Activated naive CD4-positive, alpha-beta T cell treated with anti-CD3 and anti-CD28 coated beads, Interleukin-2, amount 10 ng/mL, durations not matched to agents 7 days and 5 days (primary cell): ENCODE results near the gene CNTD1.
"Not testable (repeated sequence)": the region's sequence is repeated elsewhere in the genome, so short reads cannot be mapped to it uniquely, and the experiment has no call there.

Experiments
- CTCF ChIA-PET: fragments of 350-600 bp; sonication (Branson Sonifier 250); formaldehyde crosslinking; loops from one replicate; lab custom pipeline; 2021; ENCODE audit warnings: antibody characterized with exemption; lab: Charles Lee
- DNase-seq: peaks from one replicate; pipeline ENCODE4 v3.0.0-alpha.2; 2020
- H3K27ac Mint-ChIP-seq: one replicate; pipeline ENCODE4 v1.8.0; 2021; ENCODE audit warnings: mild to moderate bottlenecking, moderate library complexity, mixed read lengths
- H3K27me3 Mint-ChIP-seq: one replicate; pipeline ENCODE4 v1.8.0; 2021; ENCODE audit warnings: mild to moderate bottlenecking, mixed read lengths
- H3K36me3 Mint-ChIP-seq: one replicate; pipeline ENCODE4 v1.8.0; 2021; ENCODE audit warnings: mixed read lengths
- H3K4me1 Mint-ChIP-seq: one replicate; pipeline ENCODE4 v1.8.0; 2021; ENCODE audit warnings: mixed read lengths
- H3K4me3 Mint-ChIP-seq: one replicate; pipeline ENCODE4 v1.8.0; 2021; ENCODE audit warnings: mild to moderate bottlenecking, moderate library complexity, mixed read lengths
- H3K9me3 Mint-ChIP-seq: one replicate; pipeline ENCODE4 v1.8.0; 2021; ENCODE audit warnings: mixed read lengths

Gene CNTD1

GRCh38 chr17:42798383-42799380 lies at the start of gene CNTD1, which contains the start of gene COA3:
TSS of gene CNTD1 (plus strand) at chr17:42798861. CDS start at chr17:42799068, 207 bp downstream.
TSS of gene COA3 (minus strand) at chr17:42798704. CDS start at chr17:42798681, 23 bp downstream.
- CTCF ChIA-PET, result interaction anchor here (1.5 kb wide), 1 partner anchor 76 kb away, joined by 3 read pairs; no protein-coding TSS in a partner anchor
- Mint-ChIP-seq H3K4me3 (peak within 1 kb of the TSS; percentile 93), H3K27me3 (peaks cover 15% of the 10 kb centered on the region), H3K4me1 (peaks cover 27% of the 10 kb centered on the region), H3K27ac (peak within 1 kb of the TSS; percentile 70), H3K9me3 (no peaks in the 10 kb centered on the region), H3K36me3 (peaks cover 8% of the 10 kb centered on the region)
- peak; percentile 90 for DNase-seq

- no peaks in the 10 kb centered on the region for H3K36me3 Mint-ChIP-seq
- H3K4me1 Mint-ChIP-seq, result peaks cover 10% of the 10 kb centered on the region
- peaks cover 77% of the 10 kb centered on the region for H3K27me3 Mint-ChIP-seq
- no peak overlapping the region for H3K27ac Mint-ChIP-seq
- DNase-seq, result no peak
- H3K9me3 Mint-ChIP-seq, result no peaks in the 10 kb centered on the region
- no peak overlapping the region for H3K4me3 Mint-ChIP-seq
- CTCF ChIA-PET, result interaction anchor here (1.0 to 2.8 kb wide), 3 partner anchors 14 to 342 kb away, joined by 3 to 10 read pairs (median 5); no protein-coding TSS in a partner anchor
Measured at GRCh38 chr17:42748908-42749798, 49.5 kb upstream of the CNTD1 start.

- DNase-seq, result no peak
- Mint-ChIP-seq H3K4me3 (no peak overlapping the region), H3K27me3 (peaks cover 85% of the 10 kb centered on the region), H3K27ac (no peak overlapping the region), H3K9me3 (no peaks in the 10 kb centered on the region), H3K4me1 (no peaks in the 10 kb centered on the region), H3K36me3 (no peaks in the 10 kb centered on the region)
- CTCF ChIA-PET, result interaction anchor here (1.1 to 2.8 kb wide), 2 partner anchors 10 to 13 kb away, joined by 3 to 10 read pairs; partner anchors contain the start of gene RAMP2
Measured at GRCh38 chr17:42750739-42751344, 47.8 kb upstream of the CNTD1 start.

DNA sequence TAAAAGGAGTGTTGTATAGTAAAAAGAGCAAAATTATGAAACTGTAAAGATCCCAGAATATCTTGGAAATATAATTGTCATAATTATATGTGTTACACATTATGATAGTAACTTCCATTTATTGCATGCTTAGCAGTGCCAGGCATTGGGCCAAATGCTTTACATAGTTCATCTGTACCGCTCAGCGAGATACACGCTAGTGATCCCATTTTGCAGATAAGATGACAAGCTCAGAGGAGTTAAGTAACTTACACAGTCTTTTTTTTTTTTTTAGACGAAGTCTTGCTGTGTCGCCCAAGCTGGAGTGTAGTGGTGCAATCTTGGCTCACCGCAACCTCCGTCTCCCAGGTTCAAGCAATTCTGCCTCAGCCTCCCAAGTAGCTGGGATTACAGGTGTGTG lies 47.0 kb upstream of the CNTD1 start:
- H3K27me3 Mint-ChIP-seq, result peaks cover 85% of the 10 kb centered on the region
- H3K4me3 Mint-ChIP-seq, result no peak overlapping the region
- no peaks in the 10 kb centered on the region for H3K4me1 Mint-ChIP-seq
- CTCF ChIA-PET, result interaction anchor here (2.8 kb wide), 1 partner anchor 12 kb away, joined by 10 read pairs; no protein-coding TSS in a partner anchor
- H3K27ac Mint-ChIP-seq, result no peak overlapping the region
- H3K9me3 Mint-ChIP-seq, result no peaks in the 10 kb centered on the region
- no peak for DNase-seq
- no peaks in the 10 kb centered on the region for H3K36me3 Mint-ChIP-seq

GRCh38 chr17:42754782-42755181 lies 43.9 kb upstream of the CNTD1 start:
- Mint-ChIP-seq H3K27me3 (peaks cover 89% of the 10 kb centered on the region), H3K27ac (no peak overlapping the region), H3K4me3 (no peak overlapping the region), H3K36me3 (no peaks in the 10 kb centered on the region), H3K9me3 (no peaks in the 10 kb centered on the region), H3K4me1 (no peaks in the 10 kb centered on the region)
- DNase-seq, result no peak
- CTCF ChIA-PET, result no interaction called here

GRCh38 chr17:42759982-42760651 lies 38.5 kb upstream of the CNTD1 start:
- no peak for DNase-seq
- Mint-ChIP-seq H3K36me3 (no peaks in the 10 kb centered on the region), H3K4me3 (no peak overlapping the region), H3K9me3 (no peaks in the 10 kb centered on the region), H3K4me1 (peaks cover 12% of the 10 kb centered on the region), H3K27me3 (peaks cover 92% of the 10 kb centered on the region), H3K27ac (no peak overlapping the region)
- CTCF ChIA-PET, result interaction anchor here (1.0 to 5.3 kb wide), 3 partner anchors 10 to 182 kb away, joined by 3 to 77 read pairs (median 3); partner anchors contain the start of gene PSMC3IP

GRCh38 chr17:42760652-42761581 lies 37.7 kb upstream of the CNTD1 start, which contains the start of gene RAMP2:
TSS of gene RAMP2 (plus strand) at chr17:42761227. CDS start at chr17:42761262, 35 bp downstream.
- CTCF ChIA-PET, result interaction anchor here (0.9 to 5.3 kb wide), 6 partner anchors 11 to 182 kb away, joined by 3 to 77 read pairs (median 3); partner anchors contain the start of gene PSMC3IP

GRCh38 chr17:42761638-42762037 lies 37.0 kb upstream of the CNTD1 start:
- no peak for DNase-seq
- peaks cover 12% of the 10 kb centered on the region for H3K4me1 Mint-ChIP-seq
- no peaks in the 10 kb centered on the region for H3K9me3 Mint-ChIP-seq
- peaks cover 91% of the 10 kb centered on the region for H3K27me3 Mint-ChIP-seq
- no peaks in the 10 kb centered on the region for H3K36me3 Mint-ChIP-seq
- CTCF ChIA-PET, result interaction anchor here (0.9 to 5.3 kb wide), 6 partner anchors 11 to 183 kb away, joined by 3 to 77 read pairs (median 11); partner anchors contain the start of genes PSMC3IP and VPS25
- peak overlapping the region; percentile 28 for H3K4me3 Mint-ChIP-seq
- no peak overlapping the region for H3K27ac Mint-ChIP-seq

More at GRCh38 chr17:42760652-42761581, 37.7 kb upstream of the CNTD1 start, which contains the start of gene RAMP2:
- H3K36me3 Mint-ChIP-seq, result no peaks in the 10 kb centered on the region
- peak; percentile 38 for DNase-seq
- peak within 1 kb of the TSS; percentile 41 for H3K4me3 Mint-ChIP-seq
- H3K4me1 Mint-ChIP-seq, result peaks cover 12% of the 10 kb centered on the region
- H3K9me3 Mint-ChIP-seq, result no peaks in the 10 kb centered on the region
- no peak within 1 kb of the TSS for H3K27ac Mint-ChIP-seq
- H3K27me3 Mint-ChIP-seq, result peaks cover 89% of the 10 kb centered on the region

GRCh38 chr17:42766124-42766523 lies 32.5 kb upstream of the CNTD1 start:
- Mint-ChIP-seq H3K9me3 (no peaks in the 10 kb centered on the region), H3K4me1 (peaks cover 8% of the 10 kb centered on the region), H3K4me3 (no peak overlapping the region), H3K36me3 (no peaks in the 10 kb centered on the region), H3K27ac (no peak overlapping the region), H3K27me3 (peaks cover 69% of the 10 kb centered on the region)
- CTCF ChIA-PET, result no interaction called here
- DNase-seq, result no peak

DNA sequence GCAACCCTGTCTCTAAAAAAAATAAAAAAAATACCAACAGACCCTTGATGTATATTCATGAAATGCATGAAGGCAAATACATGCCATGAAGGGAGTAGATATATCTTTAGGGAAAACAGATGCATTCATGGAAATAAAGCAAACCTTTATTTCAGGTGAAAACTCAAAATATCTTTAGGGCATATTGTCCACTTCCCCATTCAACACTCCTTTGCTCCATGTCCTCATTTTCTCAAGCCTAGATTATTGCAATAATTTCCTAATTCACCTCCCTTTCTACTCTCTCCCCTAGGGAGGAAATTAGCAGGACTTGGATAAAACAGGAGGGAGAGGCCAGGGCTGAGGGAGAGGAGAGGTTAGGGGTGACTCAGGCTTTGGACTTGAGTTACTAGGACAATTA lies 31.1 kb upstream of the CNTD1 start:
- DNase-seq, result no peak
- Mint-ChIP-seq H3K27ac (no peak overlapping the region), H3K4me1 (peaks cover 10% of the 10 kb centered on the region), H3K36me3 (no peaks in the 10 kb centered on the region), H3K9me3 (no peaks in the 10 kb centered on the region), H3K27me3 (peaks cover 56% of the 10 kb centered on the region), H3K4me3 (no peak overlapping the region)
- CTCF ChIA-PET, result no interaction called here

GRCh38 chr17:42768006-42768405 lies 30.7 kb upstream of the CNTD1 start:
- H3K27ac Mint-ChIP-seq, DNase-seq, H3K4me3 Mint-ChIP-seq, H3K36me3 Mint-ChIP-seq, CTCF ChIA-PET, H3K9me3 Mint-ChIP-seq: not testable (repeated sequence)
- H3K27me3 Mint-ChIP-seq, result peaks cover 51% of the 10 kb centered on the region
- peaks cover 13% of the 10 kb centered on the region for H3K4me1 Mint-ChIP-seq

GRCh38 chr17:42769964-42770363 lies 28.7 kb upstream of the CNTD1 start:
- CTCF ChIA-PET, result interaction anchor here (1.4 kb wide), 1 partner anchor 192 kb away, joined by 3 read pairs; no protein-coding TSS in a partner anchor
- Mint-ChIP-seq H3K36me3 (peaks cover 18% of the 10 kb centered on the region), H3K27me3 (peaks cover 35% of the 10 kb centered on the region), H3K4me1 (peaks cover 30% of the 10 kb centered on the region)
- not testable (repeated sequence) for H3K9me3 Mint-ChIP-seq, DNase-seq, H3K4me3 Mint-ChIP-seq, H3K27ac Mint-ChIP-seq
